Stimulated activated CD4-positive, alpha-beta T cell treated with anti-CD3 and anti-CD28 coated beads, Interleukin-12 subunit alpha, Interleukin-12 subunit beta, amount 100 ng/mL, for 48 hours (primary cell): ENCODE measurements around the gene BLVRB.
"Not testable (repeated sequence)": the region's sequence is repeated elsewhere in the genome, so short reads cannot be mapped to it uniquely, and the experiment has no call there.

Source experiments
- DNase-seq, 3 donors: peaks; one replicate each; pipeline ENCODE4 v3.0.0-alpha.2; 2020; ENCODE audit warnings: low read depth in 2 of 3, low spot score in 1 of 3

The BLVRB gene

DNA sequence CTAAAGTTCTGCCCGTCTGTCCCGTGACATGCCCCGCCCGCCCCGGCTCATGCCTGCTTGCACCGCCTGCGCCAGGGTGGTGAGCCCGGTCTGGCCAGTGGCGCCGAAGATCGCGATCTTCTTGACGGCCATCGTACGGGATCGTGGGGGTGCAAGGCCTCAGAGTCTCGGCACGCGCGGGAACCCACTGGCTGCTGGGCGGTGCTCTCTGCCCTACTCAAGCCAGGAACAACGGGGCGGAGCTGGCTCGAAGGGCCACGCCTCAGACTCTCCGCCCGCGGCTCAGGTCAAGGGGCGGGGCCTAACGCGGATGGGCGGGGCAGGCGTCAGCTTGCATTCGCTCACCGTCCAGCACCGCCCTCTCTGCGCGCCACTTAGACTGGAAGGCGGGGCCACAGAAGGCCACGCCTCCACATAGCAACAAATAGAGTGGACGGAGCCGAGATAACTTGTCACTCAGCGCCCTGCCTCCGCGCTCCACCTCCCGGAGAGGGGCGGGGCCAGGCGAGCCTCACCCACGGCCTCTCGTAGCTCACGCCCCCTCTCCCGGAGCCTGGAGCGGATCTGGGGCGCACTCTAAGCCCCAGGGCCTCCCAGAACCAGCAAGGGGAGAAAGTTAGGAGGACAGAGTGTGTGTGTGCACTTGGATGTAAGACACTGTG, at the start of gene BLVRB:
Gene BLVRB (minus strand): TSS at position 189 of the 662 bp plus-strand sequence. CDS start 57 bp downstream, at position 132.
- DNase-seq: peak; percentile 99 to 100 (median 100)

DNA sequence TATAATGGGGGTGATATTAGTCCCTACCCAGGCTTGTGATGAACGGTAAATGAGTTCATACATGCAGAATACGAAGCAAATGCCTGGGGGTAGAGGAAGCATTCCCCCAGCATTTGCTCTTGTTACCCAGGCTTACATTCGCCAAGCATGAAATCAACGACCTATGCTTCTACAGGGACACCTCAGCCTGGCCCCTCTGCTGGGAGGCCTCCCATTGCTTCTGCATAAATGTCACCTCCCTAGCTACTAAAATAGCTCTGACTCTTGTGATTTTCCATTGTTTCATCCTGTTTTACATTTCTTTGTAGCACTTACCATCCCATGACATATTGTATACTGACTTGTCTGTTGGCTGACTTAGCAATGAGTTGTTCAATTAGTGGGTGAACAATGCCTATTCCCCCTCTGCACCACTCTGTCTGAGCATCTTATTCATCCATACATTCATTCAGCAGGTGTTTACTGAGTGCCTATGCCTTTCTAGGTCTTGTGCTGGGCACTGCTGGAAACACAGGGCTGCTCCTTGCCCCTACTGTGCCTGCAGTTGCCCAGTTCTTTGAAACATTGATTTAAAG, 48.3 kb upstream of the BLVRB start:
- no peak for DNase-seq

DNA sequence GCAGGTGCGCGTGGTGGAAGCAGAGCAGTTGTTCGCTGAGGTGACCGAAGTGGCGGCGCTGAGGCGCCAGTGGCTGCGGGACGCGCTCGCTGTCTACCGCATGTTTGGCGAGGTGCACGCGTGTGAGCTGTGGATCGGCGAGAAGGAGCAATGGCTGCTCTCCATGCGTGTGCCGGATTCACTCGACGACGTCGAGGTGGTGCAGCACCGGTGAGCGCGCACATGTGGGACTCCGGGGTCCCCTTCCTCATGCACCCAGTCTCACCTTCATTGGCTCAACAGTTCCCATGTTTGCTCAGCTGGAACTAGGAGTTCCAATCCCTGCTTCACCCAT, 47.8 kb upstream of the BLVRB start:
- DNase-seq: no peak

DNA sequence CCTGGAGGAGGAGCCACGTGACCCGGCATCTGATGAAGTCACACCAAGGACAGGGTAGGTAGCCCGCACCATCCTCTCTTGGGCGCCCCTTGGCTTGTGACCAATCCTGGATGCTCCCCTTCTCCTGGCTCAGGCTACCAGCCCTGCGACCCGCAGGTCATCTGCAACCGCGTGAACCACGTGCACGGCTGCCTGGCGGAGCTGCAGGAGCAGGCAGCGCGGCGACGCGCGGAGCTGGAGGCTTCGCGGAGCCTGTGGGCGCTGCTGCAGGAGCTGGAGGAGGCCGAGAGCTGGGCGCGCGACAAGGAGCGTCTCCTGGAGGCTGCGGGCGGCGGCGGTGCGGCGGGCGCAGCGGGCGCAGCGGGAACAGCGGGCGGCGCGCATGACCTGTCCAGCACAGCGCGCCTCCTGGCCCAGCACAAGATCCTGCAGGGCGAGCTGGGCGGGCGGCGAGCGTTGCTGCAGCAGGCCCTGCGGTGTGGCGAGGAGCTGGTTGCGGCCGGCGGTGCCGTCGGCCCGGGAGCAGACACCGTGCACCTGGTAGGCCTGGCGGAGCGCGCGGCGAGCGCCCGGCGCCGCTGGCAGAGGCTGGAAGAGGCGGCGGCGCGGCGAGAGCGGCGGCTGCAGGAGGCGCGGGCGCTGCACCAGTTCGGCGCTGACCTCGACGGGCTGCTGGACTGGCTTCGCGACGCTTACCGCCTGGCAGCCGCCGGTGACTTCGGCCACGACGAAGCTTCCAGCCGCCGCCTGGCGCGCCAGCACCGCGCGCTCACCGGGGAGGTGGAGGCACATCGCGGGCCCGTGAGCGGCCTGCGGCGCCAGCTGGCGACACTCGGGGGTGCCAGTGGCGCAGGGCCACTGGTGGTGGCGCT, 47.2 kb upstream of the BLVRB start:
- no peak for DNase-seq

DNA sequence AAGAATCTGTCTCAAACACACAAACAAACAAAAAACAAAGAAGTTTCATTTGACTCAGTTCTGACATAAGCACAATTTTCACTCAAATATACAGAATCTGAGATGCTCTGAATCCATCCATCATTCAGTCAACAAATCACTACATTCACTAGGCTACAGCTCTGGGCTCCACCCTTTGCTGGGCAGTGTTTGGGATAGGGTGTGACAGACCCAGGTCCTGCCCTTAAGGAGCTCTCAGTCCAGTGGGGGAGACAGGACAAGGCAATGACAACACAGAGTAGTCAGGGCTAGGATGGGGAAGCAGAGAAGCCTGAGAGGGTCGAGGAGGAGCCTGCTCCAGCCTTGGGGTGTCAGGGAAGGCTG, 46.5 kb upstream of the BLVRB start:
- no peak for DNase-seq

DNA sequence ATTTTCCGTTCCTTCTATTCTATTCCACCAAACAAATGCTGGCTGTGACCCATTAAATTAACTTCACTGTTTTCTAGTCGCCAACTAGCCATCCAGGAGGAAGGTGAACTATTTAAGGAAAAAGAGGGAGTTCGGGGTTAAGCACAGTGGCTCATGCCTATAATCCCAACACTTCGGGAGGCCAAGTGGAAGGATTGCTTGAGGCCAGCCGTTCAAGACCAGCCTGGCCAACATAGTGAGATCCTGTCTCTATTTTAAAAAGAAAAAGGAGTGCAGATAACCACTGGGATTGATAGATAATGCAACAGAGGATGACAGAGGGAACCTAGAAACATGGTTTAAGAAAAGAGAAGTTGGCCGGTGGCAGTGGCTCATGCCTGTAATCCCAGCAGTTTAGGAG, 45.9 kb upstream of the BLVRB start:
- DNase-seq: no peak

DNA sequence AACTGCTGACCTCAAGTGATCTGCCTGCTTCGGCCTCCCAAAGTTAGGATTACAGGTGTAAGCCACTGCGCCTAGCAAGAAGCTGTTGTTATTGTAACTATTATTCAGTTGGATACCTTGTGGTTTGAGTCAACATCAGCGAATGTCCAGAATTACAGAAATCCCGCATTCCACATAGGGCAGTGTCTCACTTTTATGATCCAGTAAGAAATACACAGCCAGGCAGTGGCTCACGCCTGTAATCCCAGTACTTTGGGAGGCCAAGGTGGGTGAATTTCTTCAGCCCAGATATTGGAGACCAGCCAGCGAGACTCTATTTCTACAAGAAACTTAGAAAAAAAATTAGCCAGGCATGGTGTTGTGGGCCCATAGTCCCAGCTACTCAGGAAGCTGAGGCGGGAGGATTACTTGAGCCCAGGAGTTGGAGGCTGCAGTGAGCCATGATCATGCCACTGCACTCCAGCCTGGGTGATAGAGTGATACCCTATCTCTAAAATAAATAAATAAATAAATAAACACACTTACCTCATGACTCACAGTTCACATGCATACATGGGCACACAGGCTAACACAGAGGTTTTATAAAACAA, 45.1 kb upstream of the BLVRB start:
- DNase-seq: no peak

DNA sequence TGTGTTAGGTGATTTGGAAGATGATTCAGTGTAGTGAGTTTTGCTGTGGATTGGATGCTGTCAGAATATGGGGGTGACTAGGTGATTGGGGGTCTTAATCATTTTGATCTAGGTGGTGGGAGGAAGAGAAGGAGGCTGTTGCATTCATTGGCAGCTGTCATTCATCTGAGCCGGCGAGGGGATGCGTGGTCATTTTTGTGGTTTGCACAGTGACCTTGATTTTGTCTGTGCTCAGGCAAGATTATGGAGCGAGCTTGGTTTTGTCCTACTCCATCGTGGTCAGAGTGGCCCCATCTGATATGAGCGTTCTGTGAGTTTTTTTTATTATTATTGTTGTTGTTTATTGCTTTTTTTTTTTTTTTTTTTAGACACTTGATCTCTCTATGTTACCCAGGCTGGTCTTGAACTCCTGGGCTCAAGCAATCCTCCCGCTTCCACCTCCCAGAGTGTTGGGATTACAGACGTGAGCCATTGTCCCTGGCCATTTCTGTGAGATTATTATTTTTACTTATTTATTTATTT, 43.3 kb upstream of the BLVRB start:
- no peak for DNase-seq

DNA sequence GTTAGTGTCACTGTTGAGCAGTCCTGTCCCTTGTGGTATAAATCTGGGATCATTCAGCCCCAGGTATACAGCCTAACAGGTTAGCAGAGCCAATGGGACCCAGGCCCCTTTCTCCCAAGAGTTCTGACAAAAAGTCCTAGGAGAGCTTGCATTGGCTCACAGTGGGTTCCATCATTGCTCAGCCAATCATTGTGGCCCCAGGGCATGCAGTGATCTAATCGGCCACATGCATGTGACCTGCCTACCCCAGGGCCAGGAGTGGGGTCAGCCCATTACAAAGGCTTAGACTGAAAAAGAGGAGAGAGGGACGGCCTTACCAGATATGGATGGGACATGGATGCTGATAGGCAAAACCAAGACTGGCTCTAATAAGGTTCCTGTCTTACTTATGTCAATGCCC, 42.3 kb upstream of the BLVRB start:
- no peak for DNase-seq

DNA sequence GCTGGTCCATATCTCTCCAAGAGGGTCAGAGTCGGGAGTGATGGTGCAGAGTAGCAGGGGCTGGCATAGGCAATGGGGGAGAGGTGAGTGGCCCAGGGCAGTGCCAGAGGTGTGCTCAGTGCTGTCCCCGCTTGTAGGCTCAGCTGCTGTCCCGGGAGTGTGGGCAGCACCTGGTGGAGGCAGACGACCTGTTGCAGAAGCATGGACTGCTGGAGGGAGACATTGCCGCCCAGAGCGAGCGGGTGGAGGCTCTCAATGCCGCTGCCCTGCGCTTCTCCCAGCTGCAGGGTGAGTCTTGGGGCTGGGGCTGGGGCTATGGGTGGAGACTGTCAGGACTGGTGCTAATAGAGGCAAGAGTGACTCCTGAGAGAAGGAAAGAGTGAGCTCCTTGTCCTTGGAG, 40.6 kb upstream of the BLVRB start:
- no peak for DNase-seq

DNA sequence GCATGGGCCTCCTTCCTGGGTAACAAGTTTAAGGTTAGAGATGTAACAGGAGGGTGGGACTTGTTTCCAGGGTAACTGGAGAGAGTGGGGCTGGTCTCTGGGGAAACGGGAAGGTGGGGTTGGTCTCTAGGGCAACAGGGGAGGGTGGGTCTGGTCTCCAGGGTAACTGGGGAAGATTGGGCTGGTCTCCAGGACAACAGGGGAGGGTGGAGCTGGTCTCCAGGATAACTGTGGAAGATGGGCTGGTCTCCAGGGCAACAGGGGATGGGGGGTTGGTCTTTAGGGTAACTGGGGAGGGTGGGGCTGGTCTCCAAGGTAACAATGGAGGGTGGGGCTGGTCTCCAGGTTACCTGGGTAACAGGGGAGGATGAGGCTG, 37.8 kb upstream of the BLVRB start:
- DNase-seq: no peak

DNA sequence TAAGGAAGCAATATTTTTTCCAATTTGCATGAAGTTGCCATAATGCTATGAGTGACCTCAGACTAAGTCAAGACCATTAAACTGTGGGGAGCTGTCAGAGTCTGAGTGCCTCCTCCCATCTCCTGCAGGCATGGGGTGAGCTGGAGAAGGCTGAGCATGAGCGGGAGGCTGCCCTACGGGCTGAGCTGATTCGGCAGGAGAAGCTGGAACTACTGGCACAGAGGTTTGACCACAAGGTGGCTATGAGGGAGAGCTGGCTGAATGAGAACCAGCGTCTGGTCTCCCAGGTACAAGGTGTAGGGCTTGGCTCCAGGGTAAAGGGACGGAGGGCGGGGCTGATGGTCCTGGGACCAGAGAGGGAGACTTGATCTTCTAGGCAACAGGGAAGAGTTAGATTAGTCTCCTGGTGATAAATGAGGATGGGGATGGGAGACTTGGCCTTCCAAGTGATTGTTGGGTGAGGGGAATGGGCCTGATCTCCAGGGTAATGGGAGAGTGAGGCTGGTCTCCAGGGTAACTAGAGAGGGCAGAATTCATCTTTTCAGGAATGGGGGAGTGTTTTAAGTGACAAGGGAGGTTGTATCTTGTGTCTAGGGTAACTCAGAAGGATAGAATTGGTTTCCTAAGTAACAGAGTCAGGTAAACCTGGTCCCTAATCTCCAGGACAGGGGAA, 37.2 kb upstream of the BLVRB start:
- DNase-seq: no peak

DNA sequence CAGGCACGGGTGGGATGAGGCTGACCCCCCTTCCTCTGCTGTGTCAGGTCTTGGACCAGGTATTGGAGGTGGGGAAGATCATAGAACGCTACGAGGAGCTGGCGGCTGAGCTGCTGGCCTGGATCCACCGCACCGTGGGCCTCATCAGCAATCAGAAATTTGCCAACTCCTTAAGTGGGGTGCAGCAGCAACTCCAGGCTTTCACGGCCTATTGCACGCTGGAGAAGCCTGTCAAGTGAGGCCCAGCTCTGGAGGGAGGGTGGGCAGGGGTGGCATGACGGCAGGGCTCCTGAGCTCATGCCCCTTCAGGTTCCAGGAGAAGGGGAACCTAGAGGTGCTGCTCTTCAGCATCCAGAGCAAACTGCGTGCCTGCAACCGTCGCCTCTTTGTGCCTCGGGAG, 36.5 kb upstream of the BLVRB start:
- DNase-seq: no peak

DNA sequence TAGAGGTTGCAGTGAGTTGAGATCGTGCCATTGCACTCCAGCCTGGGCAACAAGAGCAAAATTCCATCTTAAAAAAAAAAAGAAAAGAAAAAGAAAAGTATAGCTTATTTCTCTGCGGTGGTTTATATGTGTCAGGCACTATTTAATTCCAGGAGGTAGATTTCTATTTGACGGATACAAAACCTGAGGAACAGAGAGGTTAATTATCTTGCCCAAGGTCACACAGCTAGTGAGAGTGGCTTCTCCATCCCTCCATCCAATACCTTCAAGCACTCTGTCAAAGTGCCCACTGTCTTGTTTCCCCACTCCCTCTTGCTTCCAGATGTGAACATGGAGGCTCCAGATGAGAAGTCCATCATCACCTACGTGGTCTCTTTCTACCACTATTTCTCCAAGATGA, 36.1 kb upstream of the BLVRB start:
- DNase-seq: no peak

DNA sequence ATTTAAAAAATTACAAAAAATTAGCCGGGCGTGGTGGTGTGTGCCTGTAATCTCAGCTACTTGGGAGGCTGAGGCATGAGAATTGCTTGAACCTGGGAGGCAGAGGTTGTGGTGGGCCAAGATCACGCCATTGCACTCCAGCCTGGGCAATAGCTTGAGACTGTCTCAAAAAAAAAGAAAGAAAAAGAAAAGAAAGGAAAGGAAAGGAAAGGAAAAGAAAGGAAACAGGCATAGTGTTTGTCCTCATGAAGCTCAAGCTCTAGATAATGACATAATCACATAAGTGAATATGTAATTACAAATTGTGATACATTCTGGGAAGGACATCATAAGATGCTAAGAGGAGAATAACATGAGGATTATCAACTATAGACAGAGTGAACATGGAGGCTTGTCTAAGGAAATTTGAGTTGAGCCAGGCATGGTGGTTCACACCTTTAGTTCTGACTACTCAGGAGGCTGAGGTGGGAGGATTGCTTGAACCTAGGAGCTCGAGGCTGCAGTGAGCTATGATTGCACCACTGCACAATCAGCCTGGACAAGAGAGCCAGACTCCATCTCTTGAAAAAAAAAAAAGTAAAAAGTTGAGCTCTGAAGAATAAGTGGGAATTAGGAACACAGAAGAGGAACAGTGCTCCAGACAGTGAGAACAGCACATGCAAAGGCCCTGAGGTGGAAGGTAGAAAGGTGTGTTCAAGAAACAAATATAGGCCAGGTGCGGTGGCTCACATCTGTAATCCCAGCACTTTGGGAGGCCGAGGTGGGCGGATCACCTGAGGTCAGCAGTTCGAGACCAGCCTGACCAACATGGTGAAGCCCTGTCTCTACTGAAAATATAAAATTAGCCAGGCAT, 35.4 kb upstream of the BLVRB start:
- DNase-seq: not testable (repeated sequence)

DNA sequence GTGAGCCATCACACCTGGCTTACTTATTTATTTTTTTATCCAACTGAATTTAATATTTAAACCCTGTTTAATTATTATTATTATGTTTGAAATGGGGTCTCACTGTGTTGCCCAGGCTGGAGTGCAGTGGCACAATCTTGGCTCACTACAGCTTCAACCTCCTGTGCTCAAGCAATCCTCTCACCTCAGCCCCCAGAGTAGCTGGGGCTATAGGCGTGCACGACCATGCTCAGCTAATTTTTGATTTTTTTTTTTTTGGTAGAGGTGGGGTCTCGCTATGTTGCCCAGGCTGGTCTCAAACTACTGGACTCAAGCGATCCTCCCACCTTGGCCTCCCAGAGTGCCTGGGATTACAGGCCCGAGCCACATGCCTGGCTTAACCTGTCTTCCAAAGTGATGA, 33.8 kb upstream of the BLVRB start:
- no peak for DNase-seq

DNA sequence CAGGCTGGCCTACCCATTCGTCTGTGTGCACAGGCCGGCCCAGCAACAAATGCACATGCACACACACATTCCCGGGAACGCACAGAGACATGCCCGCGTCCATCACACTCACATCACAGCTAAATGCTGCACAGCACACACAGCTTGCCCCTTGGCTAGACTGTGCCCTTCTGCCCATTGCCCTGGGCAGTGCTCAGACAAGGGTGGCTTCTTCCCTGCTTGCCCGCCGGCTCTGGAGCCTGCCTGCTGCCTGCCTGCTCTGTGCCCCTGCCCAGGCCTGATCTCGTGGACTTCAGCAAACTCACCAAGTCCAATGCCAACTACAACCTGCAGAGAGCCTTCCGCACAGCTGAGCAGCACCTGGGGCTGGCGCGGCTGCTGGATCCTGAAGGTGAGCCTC, 31.7 kb upstream of the BLVRB start:
- DNase-seq: no peak

DNA sequence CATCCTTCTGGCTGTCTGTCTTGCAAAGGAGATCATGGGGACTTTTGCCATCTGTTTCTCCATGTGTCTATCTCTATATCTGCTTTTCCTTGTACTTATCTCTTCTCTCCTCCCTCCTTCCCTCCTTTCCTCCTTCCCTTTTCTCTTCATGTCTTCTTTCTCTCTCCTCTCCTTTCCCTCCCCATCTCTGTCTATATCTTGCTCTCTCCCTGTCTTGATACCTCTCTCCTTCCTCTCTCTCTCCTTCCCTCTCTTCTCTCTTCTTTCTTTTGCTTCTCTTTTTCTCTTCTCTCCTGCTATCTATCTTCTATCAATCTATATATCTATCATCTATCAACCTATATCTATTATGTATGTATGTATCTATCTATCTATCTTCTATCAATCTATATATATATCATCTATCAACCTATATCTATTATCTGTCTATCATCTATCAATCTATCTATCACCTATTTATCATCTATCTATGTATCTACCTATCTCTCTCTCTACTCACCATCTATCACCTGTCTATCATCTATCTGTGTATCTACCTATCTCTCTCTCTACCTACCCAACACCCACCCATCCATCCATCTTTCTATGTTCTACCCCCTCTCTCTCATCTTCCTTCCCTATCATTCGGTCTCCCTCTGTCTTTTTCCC, 28.8 kb upstream of the BLVRB start:
- no peak for DNase-seq

DNA sequence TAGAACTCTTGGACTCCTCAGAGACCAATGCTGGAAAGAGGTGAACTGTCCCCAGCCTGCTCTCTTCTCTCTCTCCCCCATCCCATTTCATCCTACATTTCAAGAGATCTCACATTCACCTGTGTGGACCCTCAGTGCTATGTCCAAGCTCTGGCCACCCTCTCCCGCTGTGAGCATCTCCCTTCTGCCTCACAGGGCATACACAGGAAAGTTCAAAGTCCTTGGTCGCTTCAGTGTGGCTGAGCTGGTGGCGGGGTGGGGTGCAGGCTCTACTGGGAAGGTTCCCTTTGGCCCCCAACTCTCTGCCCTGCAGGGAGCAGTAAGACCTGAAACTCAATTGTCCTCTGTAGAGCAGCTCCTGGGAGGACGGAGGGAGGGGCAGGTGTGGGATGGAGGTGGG, 28.2 kb upstream of the BLVRB start:
- no peak for DNase-seq

DNA sequence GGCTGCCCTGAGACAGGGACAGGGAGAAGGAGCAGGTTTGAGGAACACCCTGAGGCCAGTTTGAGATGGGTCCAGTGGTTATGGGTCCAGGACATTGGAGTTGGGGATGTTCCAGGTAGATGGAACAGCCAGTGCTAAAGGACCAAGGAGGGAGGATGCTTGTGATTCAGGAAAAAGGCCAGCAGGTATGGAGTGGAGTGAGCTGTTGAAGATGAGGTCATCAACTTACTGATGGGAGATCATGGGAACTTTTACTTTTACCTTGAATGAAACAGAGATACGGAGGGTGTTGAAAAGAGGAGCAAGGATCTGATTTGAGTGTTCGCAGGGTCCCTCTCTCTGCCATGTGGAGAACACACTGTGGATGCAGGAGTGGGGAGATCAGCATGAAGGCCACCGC, 26.7 kb upstream of the BLVRB start:
- DNase-seq: no peak
